GM12878 (cell line): ENCODE results near the gene THRB. TPM values are rescaled to one million over a fixed set of nuclear protein-coding genes. Genes with fewer than 3 reads are reported as not detected.

Experiments used
- ATAC-seq: fragments of 200-7000 bp; cut with Tn5 transposase; 3 replicates; pipeline ENCODE4 v1.9.1; 2020; ENCODE audit warnings: mild to moderate bottlenecking, moderate library complexity
- BruUV-seq: library from RNA; stranded (reverse); fragments of 400-500 nt; replicated peaks from 2 replicates; lab custom pipeline; 2021; lab: Mats Ljungman, UMichigan
- CTCF ChIA-PET: fragments of 300-600 bp; sonication (Branson Sonifier 250); formaldehyde crosslinking; extraction: SDS; loops from one replicate; lab custom pipeline; 2021; ENCODE audit warnings: inconsistent platforms; lab: Yijun Ruan, JAX
- POLR2A ChIA-PET: fragments of 350-600 bp; formaldehyde crosslinking; extraction: SDS; loops from one replicate; lab custom pipeline; 2021; ENCODE audit warnings: inconsistent platforms; lab: Charles Lee
- RAD21 ChIA-PET: fragments of 300-600 bp; sonication (Branson Sonifier 250); formaldehyde crosslinking; loops from one replicate; lab custom pipeline; 2023; ENCODE audit warnings: antibody characterized with exemption; ENCODE audit not compliant: unreplicated experiment; lab: Charles Lee
- SMC1A ChIA-PET: fragments of 300-600 bp; sonication (Branson Sonifier 250); formaldehyde crosslinking; loops from one replicate; lab custom pipeline; 2023; ENCODE audit not compliant: unreplicated experiment, uncharacterized antibody; lab: Charles Lee
- DNase-seq: peaks from one replicate; pipeline ENCODE4 v3.0.0-alpha.2; 2011; ENCODE audit warnings: low read depth, low spot score
- FAIRE-seq: peaks from 3 replicates; lab custom pipeline; 2011; peaks lifted over from hg19 to GRCh38; lab: Jason Lieb, UNC
- H2AFZ ChIP-seq: 2 replicates; pipeline ENCODE4 v1.6.0; 2011; ENCODE audit warnings: low read depth, low read length, control low read depth; ENCODE audit not compliant: control insufficient read depth
- H3K27ac ChIP-seq: 2 replicates; pipeline ENCODE4 v1.5.1; 2011; ENCODE audit warnings: control low read depth; ENCODE audit not compliant: control insufficient read depth, insufficient read depth
- H3K27me3 ChIP-seq, 2 experiments: replicated peaks in 1 of 2; 2 replicates each; pipeline versions ENCODE4 v1.6.0 to v1.6.1; 2011; ENCODE audit warnings: low read length in 1 of 2; ENCODE audit not compliant: control insufficient read depth in 2 of 2, insufficient read depth in 2 of 2
- H3K36me3 ChIP-seq, 2 experiments: 2 replicates each; pipeline ENCODE4 v1.5.1; 2011; ENCODE audit warnings: low read length in 1 of 2; ENCODE audit not compliant: control insufficient read depth in 2 of 2, insufficient read depth in 2 of 2
- H3K4me1 ChIP-seq: 2 replicates; pipeline ENCODE4 v1.6.1; 2011; ENCODE audit warnings: mild to moderate bottlenecking, low read length, moderate library complexity, mixed read lengths; ENCODE audit not compliant: control insufficient read depth, insufficient read depth
- H3K4me2 ChIP-seq: 2 replicates; pipeline ENCODE4 v1.6.0; 2011; ENCODE audit warnings: control low read depth; ENCODE audit not compliant: control insufficient read depth, insufficient read depth
- H3K4me3 ChIP-seq: fragments of 200-600 bp; sonication (generic); 2 replicates; pipeline ENCODE4 v1.5.1; 2016
- H3K79me2 ChIP-seq: 2 replicates; pipeline ENCODE4 v1.6.0; 2011; ENCODE audit warnings: low read length; ENCODE audit not compliant: control insufficient read depth, insufficient read depth
- H3K9ac ChIP-seq: 2 replicates; pipeline ENCODE4 v1.8.0; 2011; ENCODE audit warnings: low read length, control low read depth, mixed read lengths; ENCODE audit not compliant: control insufficient read depth, insufficient read depth
- H3K9me3 ChIP-seq: replicated peaks from 3 replicates; pipeline ENCODE4 v1.5.1; 2011; ENCODE audit warnings: mild to moderate bottlenecking, low read length; ENCODE audit not compliant: control insufficient read depth, insufficient read depth
- H4K20me1 ChIP-seq: 2 replicates; pipeline ENCODE4 v1.6.0; 2011; ENCODE audit not compliant: control insufficient read depth, insufficient read depth
- BRCA1 ChIP-seq: IDR thresholded peaks from 2 replicates; pipeline ENCODE4 v1.6.1; 2011; ENCODE audit warnings: low read depth, low read length, improper control_type of control experiment
- MTA2 ChIP-seq: fragments of 450-650 bp; IDR thresholded peaks from 2 replicates; pipeline ENCODE4 v1.6.1; 2016; ENCODE audit warnings: low read depth, mild to moderate bottlenecking, moderate library complexity
- NR2C1 ChIP-seq: fragments of 450-650 bp; IDR thresholded peaks from 2 replicates; pipeline ENCODE4 v1.6.1; 2017; ENCODE audit warnings: antibody characterized with exemption, mild to moderate bottlenecking, moderate library complexity
- NR2F1 ChIP-seq: fragments of 450-650 bp; conservative IDR thresholded peaks from 2 replicates; pipeline ENCODE4 v1.6.1; 2017; ENCODE audit warnings: mild to moderate bottlenecking
- PML ChIP-seq: IDR thresholded peaks from 2 replicates; pipeline ENCODE4 v1.6.1; 2012; ENCODE audit warnings: low read length, inconsistent platforms
- POLR2AphosphoS2 ChIP-seq: IDR thresholded peaks from 2 replicates; pipeline ENCODE4 v1.6.1; 2011; ENCODE audit warnings: low read depth, mild to moderate bottlenecking, low read length, improper control_type of control experiment, moderate library complexity
- STAT1 ChIP-seq: fragments of 450-650 bp; conservative IDR thresholded peaks from 2 replicates; pipeline ENCODE4 v1.6.1; 2014; ENCODE audit warnings: antibody characterized with exemption, mild to moderate bottlenecking
- WGBS: methylation state at CpG from one replicate; pipeline ENCODE4 v1.1.6; 2016; ENCODE audit warnings: low lambda C conversion rate; ENCODE audit not compliant: insufficient replicate concordance, insufficient coverage; ENCODE audit errors: missing lambda C conversion rate; 5-methylcytosine and 5-hydroxymethylcytosine counted together
- in situ Hi-C: fragments of 300-500 bp; cut with MboI; formaldehyde crosslinking; loops from 9 replicates; pipeline ENCODE4 v1.14.3; 2018; ENCODE audit warnings: mixed read lengths
- intact Hi-C: fragments of 100-400 bp; cut with micrococcal nuclease; formaldehyde crosslinking; loops from one replicate; pipeline ENCODE4 v1.14.2; 2022; ENCODE audit not compliant: unreplicated experiment
- polyA plus RNA-seq, 11 experiments: library from polyadenylated mRNA; depleted of rRNA in 4 of 11; unstranded in 6 of 11; stranded (reverse) in 5 of 11; fragments of >200 nt; fragmentation: Nextera tagmentation in 4 of 11; fragmentation: Illumina TruSeq in 1 of 11; extraction: Ambion mirVana in 4 of 11; extraction: Trizol in 1 of 11; gene quantifications; 1 replicate in 1 of 11; 2 replicates in 10 of 11; pipeline versions ENCODE4 v1.2.1 to v1.2.3, GENCODE V29; 2011 to 2016; ENCODE audit warnings: inconsistent platforms in 2 of 11, missing spikeins in 2 of 11, low read depth in 1 of 11
- total RNA-seq, 4 experiments: library from RNA; depleted of rRNA in 3 of 4; stranded (reverse); fragments of >200 nt in 3 of 4; fragmentation: Illumina TruSeq in 1 of 4; extraction: Trizol in 1 of 4; gene quantifications; 2 replicates each; pipeline versions ENCODE4 v1.2.1 to v1.2.3, GENCODE V29; 2013 to 2021
- TF ChIP-seq, protein P1 (sequence below): IDR thresholded peaks from 2 replicates; pipeline ENCODE4 v1.6.1; 2011; ENCODE audit warnings: borderline replicate concordance, low read depth, mild to moderate bottlenecking, moderate library complexity, low read length; ENCODE audit not compliant: insufficient read depth, poor library complexity, severe bottlenecking
- TF ChIP-seq, protein P2 (sequence below): fragments of 450-650 bp; IDR thresholded peaks from 2 replicates; pipeline ENCODE4 v1.6.1; 2017; ENCODE audit warnings: borderline replicate concordance
- TF ChIP-seq, protein P3 (sequence below): fragments of 450-650 bp; IDR thresholded peaks from 2 replicates; pipeline ENCODE4 v1.6.1; 2017; ENCODE audit warnings: low read depth, mild to moderate bottlenecking, moderate library complexity
- TF ChIP-seq, protein P4 (sequence below): IDR thresholded peaks from 2 replicates; pipeline ENCODE4 v1.6.1; 2012; ENCODE audit warnings: low read depth, low read length, improper control_type of control experiment

The THRB gene
- total and polyA plus RNA-seq, 10 of the 15 experiments (the other 5 are each of a cell fraction or from before 2014, with no cell fraction given), result 0.05 TPM; not detected in 9

DNA sequence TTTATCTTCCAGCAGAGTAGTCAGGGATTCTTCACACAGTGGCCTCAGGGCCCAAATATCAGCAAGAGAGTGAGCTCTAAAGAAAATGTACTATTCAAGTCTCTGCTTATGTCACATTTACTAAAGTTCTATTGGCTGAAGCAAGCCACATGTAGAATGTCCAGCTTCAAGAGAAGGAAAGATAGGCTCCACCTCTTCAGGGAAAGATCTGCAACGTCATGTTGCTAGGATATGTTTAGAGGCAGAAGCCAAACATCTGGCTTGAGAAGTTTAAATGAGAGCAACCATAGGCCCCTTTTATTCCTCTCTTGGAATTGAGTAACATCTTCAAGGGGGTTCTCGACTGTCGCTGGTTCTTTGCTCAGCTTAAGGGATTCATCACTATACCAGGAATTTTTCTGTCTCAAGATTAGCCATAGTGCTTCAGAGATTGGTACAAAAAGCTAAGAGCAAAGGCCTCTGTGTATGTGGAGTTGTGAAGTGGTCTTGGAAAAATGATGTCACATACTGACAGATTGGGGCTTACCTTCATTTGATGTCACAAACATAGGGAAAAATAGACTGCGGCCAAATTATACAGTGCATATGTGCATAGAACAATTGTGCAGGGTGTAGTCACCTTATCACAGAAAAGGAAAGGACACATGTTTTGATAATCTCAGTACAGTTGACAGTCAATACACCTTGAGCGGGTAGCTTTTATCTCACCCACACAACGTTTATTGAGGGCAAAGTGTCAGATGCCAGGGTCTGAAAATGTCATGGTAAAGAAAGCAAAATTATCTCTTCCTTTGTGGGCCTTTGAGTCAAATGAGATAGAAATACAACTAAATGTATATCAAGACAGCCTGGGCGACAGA, 11.3 kb upstream of the THRB start:
- no peaks in the 10 kb centered on the region; a peak in 1 of 4 replicates for H3K27me3 ChIP-seq
- no peak for FAIRE-seq
- no peaks in the 10 kb centered on the region for H3K79me2 ChIP-seq
- TF ChIP-seq BRCA1, result no peak
- TF ChIP-seq, protein P1, sequence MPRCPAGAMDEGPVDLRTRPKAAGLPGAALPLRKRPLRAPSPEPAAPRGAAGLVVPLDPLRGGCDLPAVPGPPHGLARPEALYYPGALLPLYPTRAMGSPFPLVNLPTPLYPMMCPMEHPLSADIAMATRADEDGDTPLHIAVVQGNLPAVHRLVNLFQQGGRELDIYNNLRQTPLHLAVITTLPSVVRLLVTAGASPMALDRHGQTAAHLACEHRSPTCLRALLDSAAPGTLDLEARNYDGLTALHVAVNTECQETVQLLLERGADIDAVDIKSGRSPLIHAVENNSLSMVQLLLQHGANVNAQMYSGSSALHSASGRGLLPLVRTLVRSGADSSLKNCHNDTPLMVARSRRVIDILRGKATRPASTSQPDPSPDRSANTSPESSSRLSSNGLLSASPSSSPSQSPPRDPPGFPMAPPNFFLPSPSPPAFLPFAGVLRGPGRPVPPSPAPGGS, result peak; percentile 34
- H2AFZ ChIP-seq, result no peak overlapping the region
- intact Hi-C loops, result no loop called here
- no peaks in the 10 kb centered on the region for H3K36me3 ChIP-seq
- ChIA-PET POLR2A (no interaction called here), RAD21 (no interaction called here), CTCF (no interaction called here), SMC1A (interaction anchor here (1.2 kb wide), 1 partner anchor 13 kb away, joined by 3 read pairs; no protein-coding TSS in a partner anchor)
- peaks cover 8% of the 10 kb centered on the region for H3K4me1 ChIP-seq
- no peaks in the 10 kb centered on the region for H3K9me3 ChIP-seq
- ATAC-seq, result no peak
- no peak overlapping the region for H3K9ac ChIP-seq
- WGBS, result 53% methylated on average over 7 of the region's 7 CpGs
- H3K4me3 ChIP-seq, result no peak overlapping the region
- no peak overlapping the region for H3K27ac ChIP-seq
- no TSS peak for BruUV-seq
- no peak overlapping the region for H3K4me2 ChIP-seq
- no peak for DNase-seq
- in situ Hi-C loops, result no loop called here
- H4K20me1 ChIP-seq, result no peaks in the 10 kb centered on the region

DNA sequence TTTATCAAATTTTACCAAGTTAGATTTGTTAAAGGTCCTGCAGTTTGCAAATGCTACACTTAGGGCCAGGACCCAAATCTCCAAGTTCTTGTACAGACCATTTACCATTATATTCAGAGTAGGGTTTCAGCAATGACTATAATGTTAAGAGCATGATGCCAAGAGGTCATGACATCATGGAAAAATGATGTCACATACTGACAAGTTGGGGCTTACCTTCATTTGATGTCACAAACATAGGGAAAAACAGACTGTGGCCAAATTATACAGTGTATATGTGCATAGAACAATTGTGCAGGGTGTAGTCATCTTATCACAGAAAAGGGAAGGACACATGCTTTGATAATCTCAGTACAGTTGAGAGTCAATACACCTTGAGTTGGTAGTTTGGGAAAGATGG, 10.1 kb upstream of the THRB start:
- no peak for DNase-seq
- Histone ChIP-seq H3K27me3 (no peaks in the 10 kb centered on the region; a peak in 1 of 4 replicates), H3K9ac (no peak overlapping the region), H2AFZ (no peak overlapping the region), H4K20me1 (no peaks in the 10 kb centered on the region), H3K9me3 (no peaks in the 10 kb centered on the region), H3K4me3 (no peak overlapping the region), H3K27ac (no peak overlapping the region), H3K4me1 (peaks cover 8% of the 10 kb centered on the region), H3K4me2 (no peak overlapping the region), H3K79me2 (no peaks in the 10 kb centered on the region), H3K36me3 (no peaks in the 10 kb centered on the region)
- BruUV-seq, result no TSS peak
- FAIRE-seq, result no peak
- CTCF ChIA-PET, result no interaction called here
- RAD21 ChIA-PET, result no interaction called here
- SMC1A ChIA-PET, result no interaction called here
- no peak for ATAC-seq
- in situ Hi-C loops, result no loop called here
- POLR2A ChIA-PET, result no interaction called here
- intact Hi-C loops, result no loop called here
- TF ChIP-seq, protein P2, sequence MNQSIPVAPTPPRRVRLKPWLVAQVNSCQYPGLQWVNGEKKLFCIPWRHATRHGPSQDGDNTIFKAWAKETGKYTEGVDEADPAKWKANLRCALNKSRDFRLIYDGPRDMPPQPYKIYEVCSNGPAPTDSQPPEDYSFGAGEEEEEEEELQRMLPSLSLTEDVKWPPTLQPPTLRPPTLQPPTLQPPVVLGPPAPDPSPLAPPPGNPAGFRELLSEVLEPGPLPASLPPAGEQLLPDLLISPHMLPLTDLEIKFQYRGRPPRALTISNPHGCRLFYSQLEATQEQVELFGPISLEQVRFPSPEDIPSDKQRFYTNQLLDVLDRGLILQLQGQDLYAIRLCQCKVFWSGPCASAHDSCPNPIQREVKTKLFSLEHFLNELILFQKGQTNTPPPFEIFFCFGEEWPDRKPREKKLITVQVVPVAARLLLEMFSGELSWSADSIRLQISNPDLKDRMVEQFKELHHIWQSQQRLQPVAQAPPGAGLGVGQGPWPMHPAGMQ, result no peak
- TF ChIP-seq NR2F1 (no peak), POLR2AphosphoS2 (no peak), STAT1 (no peak), MTA2 (no peak), PML (no peak), NR2C1 (no peak)
- TF ChIP-seq, protein P3, sequence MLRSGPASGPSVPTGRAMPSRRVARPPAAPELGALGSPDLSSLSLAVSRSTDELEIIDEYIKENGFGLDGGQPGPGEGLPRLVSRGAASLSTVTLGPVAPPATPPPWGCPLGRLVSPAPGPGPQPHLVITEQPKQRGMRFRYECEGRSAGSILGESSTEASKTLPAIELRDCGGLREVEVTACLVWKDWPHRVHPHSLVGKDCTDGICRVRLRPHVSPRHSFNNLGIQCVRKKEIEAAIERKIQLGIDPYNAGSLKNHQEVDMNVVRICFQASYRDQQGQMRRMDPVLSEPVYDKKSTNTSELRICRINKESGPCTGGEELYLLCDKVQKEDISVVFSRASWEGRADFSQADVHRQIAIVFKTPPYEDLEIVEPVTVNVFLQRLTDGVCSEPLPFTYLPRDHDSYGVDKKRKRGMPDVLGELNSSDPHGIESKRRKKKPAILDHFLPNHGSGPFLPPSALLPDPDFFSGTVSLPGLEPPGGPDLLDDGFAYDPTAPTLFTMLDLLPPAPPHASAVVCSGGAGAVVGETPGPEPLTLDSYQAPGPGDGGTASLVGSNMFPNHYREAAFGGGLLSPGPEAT, result no peak
- TF ChIP-seq, protein P4, sequence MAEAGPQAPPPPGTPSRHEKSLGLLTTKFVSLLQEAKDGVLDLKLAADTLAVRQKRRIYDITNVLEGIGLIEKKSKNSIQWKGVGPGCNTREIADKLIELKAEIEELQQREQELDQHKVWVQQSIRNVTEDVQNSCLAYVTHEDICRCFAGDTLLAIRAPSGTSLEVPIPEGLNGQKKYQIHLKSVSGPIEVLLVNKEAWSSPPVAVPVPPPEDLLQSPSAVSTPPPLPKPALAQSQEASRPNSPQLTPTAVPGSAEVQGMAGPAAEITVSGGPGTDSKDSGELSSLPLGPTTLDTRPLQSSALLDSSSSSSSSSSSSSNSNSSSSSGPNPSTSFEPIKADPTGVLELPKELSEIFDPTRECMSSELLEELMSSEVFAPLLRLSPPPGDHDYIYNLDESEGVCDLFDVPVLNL, result no peak
